ENCODE results near the gene CACNA2D3. TPM values are rescaled to one million over a fixed set of nuclear protein-coding genes. Genes with fewer than 3 reads are reported as not detected.

The CACNA2D3 gene
- total RNA-seq, 1 donor from 2014 or later = 0.29 TPM

- H3K9me3 Mint-ChIP-seq (ENCODE audit: low read depth) = no peaks in the 10 kb centered on the region
Observed at GRCh38 chr3:54875596-54876268, 753.4 kb downstream of the CACNA2D3 start.

DNA sequence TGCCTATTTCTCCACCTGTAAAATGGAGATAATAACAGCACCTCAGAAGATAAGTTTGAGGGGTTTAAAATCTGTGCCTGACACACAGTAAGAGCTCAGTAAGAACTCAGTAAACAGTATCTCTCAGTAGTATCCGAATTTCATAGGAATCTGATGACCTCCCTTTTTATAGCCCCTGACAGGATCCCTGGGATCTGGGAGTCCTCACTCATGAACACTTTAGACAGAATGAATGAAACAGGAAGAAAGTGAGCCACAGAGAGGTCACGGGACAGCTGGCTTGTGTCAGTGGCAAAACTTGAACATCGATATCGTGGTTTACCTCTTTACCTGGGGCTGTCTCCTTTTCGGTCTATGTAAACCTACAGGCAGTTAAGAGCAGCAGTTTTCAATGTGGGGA lies 754.3 kb downstream of the CACNA2D3 start:
- Mint-ChIP-seq H3K4me3 (ENCODE audit: low read depth) (no peak overlapping the region), H3K9me3 (ENCODE audit: low read depth) (no peaks in the 10 kb centered on the region), H3K36me3 (ENCODE audit: insufficient read depth) (no peaks in the 10 kb centered on the region), H3K27ac (no peak overlapping the region), H3K4me1 (ENCODE audit: low read depth) (no peaks in the 10 kb centered on the region), H3K27me3 (peaks cover 19% of the 10 kb centered on the region)
- TF ChIP-seq, protein P1, sequence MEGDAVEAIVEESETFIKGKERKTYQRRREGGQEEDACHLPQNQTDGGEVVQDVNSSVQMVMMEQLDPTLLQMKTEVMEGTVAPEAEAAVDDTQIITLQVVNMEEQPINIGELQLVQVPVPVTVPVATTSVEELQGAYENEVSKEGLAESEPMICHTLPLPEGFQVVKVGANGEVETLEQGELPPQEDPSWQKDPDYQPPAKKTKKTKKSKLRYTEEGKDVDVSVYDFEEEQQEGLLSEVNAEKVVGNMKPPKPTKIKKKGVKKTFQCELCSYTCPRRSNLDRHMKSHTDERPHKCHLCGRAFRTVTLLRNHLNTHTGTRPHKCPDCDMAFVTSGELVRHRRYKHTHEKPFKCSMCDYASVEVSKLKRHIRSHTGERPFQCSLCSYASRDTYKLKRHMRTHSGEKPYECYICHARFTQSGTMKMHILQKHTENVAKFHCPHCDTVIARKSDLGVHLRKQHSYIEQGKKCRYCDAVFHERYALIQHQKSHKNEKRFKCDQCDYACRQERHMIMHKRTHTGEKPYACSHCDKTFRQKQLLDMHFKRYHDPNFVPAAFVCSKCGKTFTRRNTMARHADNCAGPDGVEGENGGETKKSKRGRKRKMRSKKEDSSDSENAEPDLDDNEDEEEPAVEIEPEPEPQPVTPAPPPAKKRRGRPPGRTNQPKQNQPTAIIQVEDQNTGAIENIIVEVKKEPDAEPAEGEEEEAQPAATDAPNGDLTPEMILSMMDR (IDR thresholded peaks at IDR 0.05; ENCODE audit: unreplicated experiment) = no peak
- DNase-seq (ENCODE audit: low spot score, unreplicated experiment) = no peak

More at GRCh38 chr3:54875596-54876268, 753.4 kb downstream of the CACNA2D3 start:
- Mint-ChIP-seq H3K4me1 (ENCODE audit: low read depth) (no peaks in the 10 kb centered on the region), H3K27me3 (peaks cover 19% of the 10 kb centered on the region), H3K36me3 (ENCODE audit: insufficient read depth) (no peaks in the 10 kb centered on the region), H3K4me3 (ENCODE audit: low read depth) (no peak overlapping the region), H3K27ac (no peak overlapping the region)
- TF ChIP-seq, protein P1 (IDR thresholded peaks at IDR 0.05; ENCODE audit: unreplicated experiment) = no peak
- DNase-seq (ENCODE audit: low spot score, unreplicated experiment) = no peak

GRCh38 chr3:54877730-54878129 lies 755.4 kb downstream of the CACNA2D3 start:
- no peak for DNase-seq (ENCODE audit: low spot score, unreplicated experiment)
- Mint-ChIP-seq H3K9me3 (ENCODE audit: low read depth) (no peaks in the 10 kb centered on the region), H3K4me3 (ENCODE audit: low read depth) (no peak overlapping the region), H3K27ac (no peak overlapping the region), H3K36me3 (ENCODE audit: insufficient read depth) (no peaks in the 10 kb centered on the region), H3K27me3 (peaks cover 12% of the 10 kb centered on the region), H3K4me1 (ENCODE audit: low read depth) (no peaks in the 10 kb centered on the region)
- TF ChIP-seq, protein P1 (IDR thresholded peaks at IDR 0.05; ENCODE audit: unreplicated experiment) = no peak

- Mint-ChIP-seq H3K4me3 (ENCODE audit: low read depth) (no peak overlapping the region), H3K27ac (no peak overlapping the region), H3K4me1 (ENCODE audit: low read depth) (no peaks in the 10 kb centered on the region), H3K9me3 (ENCODE audit: low read depth) (no peaks in the 10 kb centered on the region), H3K27me3 (peaks cover 11% of the 10 kb centered on the region), H3K36me3 (ENCODE audit: insufficient read depth) (no peaks in the 10 kb centered on the region)
- DNase-seq (ENCODE audit: low spot score, unreplicated experiment) = no peak
- TF ChIP-seq, protein P1 (IDR thresholded peaks at IDR 0.05; ENCODE audit: unreplicated experiment) = no peak
Observed at GRCh38 chr3:54878145-54878544, 755.8 kb downstream of the CACNA2D3 start.

- H3K9me3 Mint-ChIP-seq (ENCODE audit: low read depth) = no peaks in the 10 kb centered on the region
- peaks cover 5% of the 10 kb centered on the region for H3K27me3 Mint-ChIP-seq
- H3K4me1 Mint-ChIP-seq (ENCODE audit: low read depth) = no peaks in the 10 kb centered on the region
- no peaks in the 10 kb centered on the region for H3K36me3 Mint-ChIP-seq (ENCODE audit: insufficient read depth)
- no peak overlapping the region for H3K4me3 Mint-ChIP-seq (ENCODE audit: low read depth)
- no peak for DNase-seq (ENCODE audit: low spot score, unreplicated experiment)
- no peak overlapping the region for H3K27ac Mint-ChIP-seq
- TF ChIP-seq, protein P1 (IDR thresholded peaks at IDR 0.05; ENCODE audit: unreplicated experiment) = no peak
Observed at GRCh38 chr3:54882129-54882833, 759.9 kb downstream of the CACNA2D3 start.
